ENCODE data around the gene EIF4A2. TPM values are rescaled to one million over a fixed set of nuclear protein-coding genes. Genes with fewer than 3 reads are reported as not detected.

EIF4A2 gene
- polyA plus RNA-seq, 1 donor (not counting 4 experiments of a cell fraction or from before 2014, with no cell fraction given) = 568 TPM

GRCh38 chr3:186787642-186788481 is 4.5 kb downstream of the EIF4A2 start:
- peak overlapping the region in 1 of 3 experiments; percentile 98 for H3K4me3 ChIP-seq (ENCODE audit: control insufficient read depth in 2 of 3, extremely low read depth in 1 of 3, insufficient read depth in 2 of 3, low read depth in 1 of 3, low read length in 3 of 3)
- peaks cover 37 to 52% of the 10 kb centered on the region in 2 experiments for H3K36me3 ChIP-seq (ENCODE audit: control insufficient read depth in 2 of 2, extremely low read depth in 1 of 2, insufficient read depth in 2 of 2, low read length in 2 of 2)
- FAIRE-seq (no peak), DNase-seq (ENCODE audit: low read depth, low spot score) (no peak)
- H3K27me3 ChIP-seq (ENCODE audit: control insufficient read depth, extremely low read depth, insufficient read depth, low read length) = no peaks in the 10 kb centered on the region
- H3K9me3 ChIP-seq (ENCODE audit: control insufficient read depth, low read depth, low read length) = no peaks in the 10 kb centered on the region
- dilution Hi-C loops (cut with MboI; ENCODE audit: extremely low pct_ligation_motif_present, low sequenced_read_pairs) = no loop called here
- peak overlapping the region; percentile 88 for H3K4me2 ChIP-seq (ENCODE audit: control insufficient read depth, extremely low read depth, insufficient read depth, low read depth, low read length)
- peaks cover 16% of the 10 kb centered on the region for H3K4me1 ChIP-seq (ENCODE audit: control insufficient read depth, extremely low read depth, insufficient read depth, low read length)
- peaks cover 43% of the 10 kb centered on the region for H3K79me2 ChIP-seq (ENCODE audit: control insufficient read depth, insufficient read depth, low read length)
- H3K9ac ChIP-seq (ENCODE audit: control insufficient read depth, extremely low read depth, insufficient read depth, low read length) = no peak overlapping the region
- H2AFZ ChIP-seq (ENCODE audit: control insufficient read depth, low read length) = no peak overlapping the region
- TF ChIP-seq CTCF (optimal IDR thresholded peaks at IDR 0.05 in 1 of 3, IDR thresholded peaks at IDR 0.05 in 1 of 3, conservative IDR thresholded peaks at IDR 0.05 in 1 of 3; ENCODE audit: extremely low read depth in 1 of 3, insufficient read depth in 2 of 3, low read length in 3 of 3) = no peak
- TF ChIP-seq EZH2 (IDR thresholded peaks at IDR 0.05; ENCODE audit: low read length) = no peak
- peaks cover 50% of the 10 kb centered on the region for H4K20me1 ChIP-seq (ENCODE audit: control insufficient read depth, extremely low read depth, insufficient read depth, low read length)
- no peak overlapping the region for H3K27ac ChIP-seq (ENCODE audit: control insufficient read depth, insufficient read depth, low read length)
- no peaks in the 10 kb centered on the region for H3K9me1 ChIP-seq (ENCODE audit: control insufficient read depth, extremely low read depth, insufficient read depth, low read length)

GRCh38 chr3:186788482-186789370 is 5.3 kb downstream of the EIF4A2 start:
- no peak overlapping the region for H3K9ac ChIP-seq (ENCODE audit: control insufficient read depth, extremely low read depth, insufficient read depth, low read length)
- no peaks in the 10 kb centered on the region for H3K9me3 ChIP-seq (ENCODE audit: control insufficient read depth, low read depth, low read length)
- peaks cover 16% of the 10 kb centered on the region for H3K4me1 ChIP-seq (ENCODE audit: control insufficient read depth, extremely low read depth, insufficient read depth, low read length)
- H4K20me1 ChIP-seq (ENCODE audit: control insufficient read depth, extremely low read depth, insufficient read depth, low read length) = peaks cover 50% of the 10 kb centered on the region
- H3K27me3 ChIP-seq (ENCODE audit: control insufficient read depth, extremely low read depth, insufficient read depth, low read length) = no peaks in the 10 kb centered on the region
- FAIRE-seq (no peak), DNase-seq (ENCODE audit: low read depth, low spot score) (no peak)
- peaks cover 40% of the 10 kb centered on the region for H3K79me2 ChIP-seq (ENCODE audit: control insufficient read depth, insufficient read depth, low read length)
- no peak overlapping the region for H3K27ac ChIP-seq (ENCODE audit: control insufficient read depth, insufficient read depth, low read length)
- no peak for TF ChIP-seq EZH2 (IDR thresholded peaks at IDR 0.05; ENCODE audit: low read length)
- no peak for TF ChIP-seq CTCF (optimal IDR thresholded peaks at IDR 0.05 in 1 of 3, IDR thresholded peaks at IDR 0.05 in 1 of 3, conservative IDR thresholded peaks at IDR 0.05 in 1 of 3; ENCODE audit: extremely low read depth in 1 of 3, insufficient read depth in 2 of 3, low read length in 3 of 3)
- peaks cover 35 to 54% of the 10 kb centered on the region in 2 experiments for H3K36me3 ChIP-seq (ENCODE audit: control insufficient read depth in 2 of 2, extremely low read depth in 1 of 2, insufficient read depth in 2 of 2, low read length in 2 of 2)
- no peaks in the 10 kb centered on the region for H3K9me1 ChIP-seq (ENCODE audit: control insufficient read depth, extremely low read depth, insufficient read depth, low read length)
- no peak overlapping the region for H3K4me3 ChIP-seq (ENCODE audit: control insufficient read depth in 2 of 3, extremely low read depth in 1 of 3, insufficient read depth in 2 of 3, low read depth in 1 of 3, low read length in 3 of 3)
- H2AFZ ChIP-seq (ENCODE audit: control insufficient read depth, low read length) = no peak overlapping the region
- dilution Hi-C loops (cut with MboI; ENCODE audit: extremely low pct_ligation_motif_present, low sequenced_read_pairs) = no loop called here
- H3K4me2 ChIP-seq (ENCODE audit: control insufficient read depth, extremely low read depth, insufficient read depth, low read depth, low read length) = no peak overlapping the region
